Measurements from ENCODE around the gene IGSF23. TPM values are rescaled to one million over a fixed set of nuclear protein-coding genes. Genes with fewer than 3 reads are reported as not detected.
A peak's percentile ranks its signal among the peaks of the same experiment; 100 is the strongest.
"Not testable (repeated sequence)": the region's sequence is repeated elsewhere in the genome, so short reads cannot be mapped to it uniquely, and the experiment has no call there.

Gene IGSF23
- polyA plus RNA-seq, 1 donor from 2014 or later = not detected

DNA sequence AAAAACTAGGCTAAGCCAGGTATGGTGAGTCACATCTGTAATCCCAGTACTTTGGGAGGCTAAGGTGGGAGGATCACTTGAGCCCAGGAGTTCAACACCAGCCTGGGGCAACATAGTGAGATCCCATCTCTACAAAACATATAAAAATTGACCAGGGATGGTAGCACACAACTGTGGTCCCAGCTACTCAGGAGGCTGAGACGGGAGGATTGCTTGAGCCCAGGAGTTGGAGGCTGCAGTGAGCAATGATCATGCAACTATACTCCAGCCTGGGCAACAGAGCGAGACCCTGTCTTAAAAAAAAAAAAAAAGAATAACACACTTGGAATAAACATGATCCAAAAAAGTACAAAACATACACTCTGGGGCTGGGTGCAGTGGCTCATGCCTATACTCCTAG is 56.7 kb downstream of the IGSF23 start:
- not testable (repeated sequence) for H3K36me3 Mint-ChIP-seq, H3K27ac Mint-ChIP-seq

DNA sequence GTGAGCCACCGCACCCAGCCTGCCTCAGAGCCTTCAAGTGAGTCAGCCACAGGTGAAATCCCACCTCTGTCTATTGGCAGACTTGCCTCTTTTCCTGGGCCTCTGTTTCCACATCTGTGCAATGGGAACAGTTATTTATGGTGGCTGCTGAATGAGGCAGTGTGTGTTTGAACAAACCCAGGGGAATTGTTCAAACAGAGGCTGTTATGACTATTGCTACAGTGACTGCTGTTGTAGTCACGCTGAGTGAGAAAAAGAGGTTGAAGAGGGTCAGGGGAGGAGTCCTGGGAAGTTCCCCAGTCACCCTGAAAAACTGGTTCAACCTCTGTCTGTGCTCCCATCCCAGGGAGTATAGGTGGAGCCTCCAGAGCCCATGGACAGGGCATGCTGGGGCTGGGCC is 58.0 kb downstream of the IGSF23 start, which contains the start of gene CEACAM19:
CEACAM19 (plus strand) TSS at position 83 of the 400 bp plus-strand sequence. CDS start 450 bp downstream, outside the sequence.
- H3K9me3 Mint-ChIP-seq = peaks cover 0 to 3% (median 3%) of the 10 kb centered on the region in 3 donors
- H3K27ac Mint-ChIP-seq = peak within 1 kb of the TSS in 1 of 3 donors; percentile 47
- H3K4me3 Mint-ChIP-seq = no peak within 1 kb of the TSS
- H3K36me3 Mint-ChIP-seq = no peaks in the 10 kb centered on the region
- H3K4me1 Mint-ChIP-seq = no peaks in the 10 kb centered on the region
- peaks cover 7% of the 10 kb centered on the region for H3K27me3 Mint-ChIP-seq

More for the DNA sequence above, 56.7 kb downstream of the IGSF23 start:
- H3K9me3 Mint-ChIP-seq, H3K4me1 Mint-ChIP-seq, H3K27me3 Mint-ChIP-seq, H3K4me3 Mint-ChIP-seq: not testable (repeated sequence)

DNA sequence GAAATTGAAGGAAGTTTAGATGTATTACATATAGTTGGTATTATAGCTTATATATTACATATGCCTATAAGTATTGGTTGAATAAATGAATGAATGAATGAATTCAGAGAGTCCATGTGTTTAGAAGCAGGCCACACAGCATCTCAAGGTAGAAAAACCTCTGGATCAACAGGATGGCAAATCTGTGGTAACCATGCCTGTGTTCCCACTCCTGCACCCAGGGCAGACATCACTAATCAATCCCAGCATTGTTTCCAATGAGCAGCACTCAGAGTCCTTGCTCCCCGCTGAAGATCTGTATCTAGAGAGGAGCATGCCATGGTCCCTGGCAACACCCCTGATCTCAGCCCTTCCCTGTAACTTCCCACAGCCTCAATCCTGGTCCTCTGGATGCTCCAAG is 58.9 kb downstream of the IGSF23 start:
- peaks cover 0 to 3% (median 3%) of the 10 kb centered on the region in 3 donors for H3K9me3 Mint-ChIP-seq
- no peaks in the 10 kb centered on the region for H3K4me1 Mint-ChIP-seq
- H3K27ac Mint-ChIP-seq = peak overlapping the region in 1 of 3 donors; percentile 47
- H3K27me3 Mint-ChIP-seq = peaks cover 7% of the 10 kb centered on the region
- H3K4me3 Mint-ChIP-seq = no peak overlapping the region
- H3K36me3 Mint-ChIP-seq = no peaks in the 10 kb centered on the region

DNA sequence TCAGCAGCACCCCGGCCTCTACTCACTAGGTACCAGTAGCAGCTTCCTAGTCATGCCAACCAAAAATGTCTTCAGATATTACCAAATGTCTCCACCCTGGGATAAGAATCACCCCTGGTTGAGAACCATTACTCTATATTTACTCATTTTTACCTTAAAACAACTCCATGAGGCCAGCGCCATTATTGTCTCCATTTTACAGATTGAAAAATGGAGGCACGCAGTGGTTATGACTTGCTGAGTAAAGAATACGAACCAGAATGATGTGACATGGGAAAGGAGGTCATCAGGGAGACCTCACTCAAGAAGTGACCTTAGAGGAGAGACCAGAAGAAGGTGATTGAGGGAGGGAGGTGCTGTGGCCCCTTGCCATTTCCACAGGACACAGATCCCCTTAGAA is 60.1 kb downstream of the IGSF23 start:
- Mint-ChIP-seq H3K36me3 (no peaks in the 10 kb centered on the region), H3K4me1 (no peaks in the 10 kb centered on the region), H3K27ac (no peak overlapping the region), H3K9me3 (peaks cover 0 to 3% (median 3%) of the 10 kb centered on the region in 3 donors), H3K4me3 (no peak overlapping the region), H3K27me3 (peaks cover 7% of the 10 kb centered on the region)

DNA sequence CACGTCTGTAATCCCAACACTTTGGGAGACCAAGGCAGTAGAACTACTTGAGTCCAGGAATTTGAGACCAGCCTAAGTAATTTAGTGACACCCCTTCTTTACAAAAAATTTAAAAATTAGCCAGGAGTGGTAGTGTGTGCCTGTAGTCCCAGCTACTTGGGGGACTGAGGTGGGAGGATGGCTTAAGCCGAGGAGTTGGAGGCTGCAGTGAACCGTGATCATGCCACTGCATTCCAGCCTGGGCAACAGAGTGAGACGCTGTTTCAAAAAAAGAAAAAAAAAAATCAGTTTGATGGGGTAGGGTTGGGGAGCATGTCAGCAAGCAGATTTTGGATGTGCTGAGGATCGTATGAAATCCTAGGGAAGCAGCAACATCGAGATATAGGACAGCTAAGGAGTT is 62.2 kb downstream of the IGSF23 start:
- H3K27me3 Mint-ChIP-seq = peaks cover 4% of the 10 kb centered on the region
- H3K9me3 Mint-ChIP-seq = peaks cover 0 to 3% (median 0%) of the 10 kb centered on the region in 3 donors
- H3K36me3 Mint-ChIP-seq = no peaks in the 10 kb centered on the region
- H3K4me1 Mint-ChIP-seq = no peaks in the 10 kb centered on the region
- no peak overlapping the region for H3K27ac Mint-ChIP-seq
- H3K4me3 Mint-ChIP-seq = no peak overlapping the region

DNA sequence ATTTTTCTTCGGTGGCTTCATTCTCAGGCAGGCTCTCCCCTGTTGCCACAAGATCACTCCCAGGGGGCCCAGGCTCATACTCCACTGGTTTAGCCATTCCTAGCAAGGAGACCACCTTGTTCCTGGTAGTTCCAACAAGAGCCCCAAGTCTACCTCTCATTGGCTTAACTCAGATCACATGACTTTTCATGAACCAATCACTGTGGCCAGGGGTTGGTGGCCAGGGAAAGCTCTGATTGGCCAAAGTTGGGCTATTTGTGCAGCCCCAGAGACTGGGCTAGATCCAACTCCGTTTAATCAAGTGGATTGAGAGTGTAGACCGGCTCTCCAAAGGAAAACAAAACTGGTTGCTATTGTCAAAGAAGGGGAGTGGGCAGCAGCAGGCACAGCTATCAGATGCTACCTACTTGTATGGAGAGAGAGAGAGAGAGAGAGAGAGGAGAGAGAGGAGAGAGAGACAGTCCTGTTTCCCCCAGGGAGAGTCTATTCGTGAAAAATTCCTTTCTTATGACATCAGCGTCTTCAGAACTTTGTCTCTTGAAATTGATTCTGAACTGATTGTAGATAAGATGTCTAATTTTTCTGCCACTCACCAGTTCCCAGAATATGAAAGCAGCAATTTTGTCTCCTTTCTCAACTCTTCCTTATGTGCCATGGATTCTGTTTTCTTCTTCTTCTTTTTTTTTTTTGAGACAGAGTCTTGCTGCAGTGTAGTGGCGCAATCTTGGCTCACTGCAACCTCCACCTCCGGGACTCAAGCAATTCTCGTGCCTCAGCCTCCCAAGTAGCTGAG is 63.9 kb downstream of the IGSF23 start:
- Mint-ChIP-seq H3K9me3 (peaks cover 0 to 1% (median 0%) of the 10 kb centered on the region in 3 donors), H3K4me3 (no peak overlapping the region), H3K36me3 (no peaks in the 10 kb centered on the region), H3K4me1 (no peaks in the 10 kb centered on the region), H3K27me3 (peaks cover 5% of the 10 kb centered on the region), H3K27ac (no peak overlapping the region)

DNA sequence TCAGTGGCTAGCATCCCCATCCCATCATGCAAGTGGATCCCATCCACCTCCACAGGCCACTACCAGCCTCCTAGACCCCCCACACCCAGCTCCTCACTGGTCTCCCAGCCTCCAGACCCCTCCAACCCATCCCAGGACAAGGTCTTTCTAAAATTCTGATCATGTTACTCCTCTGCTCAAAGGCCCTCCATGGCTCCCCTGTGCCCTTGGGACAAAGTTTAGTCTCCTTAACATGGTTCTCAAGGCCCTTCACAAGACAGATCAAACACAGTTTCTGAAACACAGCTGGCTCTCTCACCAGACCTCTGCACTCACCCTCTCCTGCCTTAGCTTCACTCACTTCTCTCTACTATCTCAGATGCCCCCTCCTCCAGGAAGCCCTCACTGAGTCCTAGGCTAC is 67.2 kb downstream of the IGSF23 start:
- H3K36me3 Mint-ChIP-seq = no peaks in the 10 kb centered on the region
- peaks cover 10% of the 10 kb centered on the region for H3K27me3 Mint-ChIP-seq
- H3K4me1 Mint-ChIP-seq = peaks cover 0 to 7% (median 3%) of the 10 kb centered on the region in 3 donors
- no peak overlapping the region for H3K27ac Mint-ChIP-seq
- no peak overlapping the region for H3K4me3 Mint-ChIP-seq
- H3K9me3 Mint-ChIP-seq = no peaks in the 10 kb centered on the region

DNA sequence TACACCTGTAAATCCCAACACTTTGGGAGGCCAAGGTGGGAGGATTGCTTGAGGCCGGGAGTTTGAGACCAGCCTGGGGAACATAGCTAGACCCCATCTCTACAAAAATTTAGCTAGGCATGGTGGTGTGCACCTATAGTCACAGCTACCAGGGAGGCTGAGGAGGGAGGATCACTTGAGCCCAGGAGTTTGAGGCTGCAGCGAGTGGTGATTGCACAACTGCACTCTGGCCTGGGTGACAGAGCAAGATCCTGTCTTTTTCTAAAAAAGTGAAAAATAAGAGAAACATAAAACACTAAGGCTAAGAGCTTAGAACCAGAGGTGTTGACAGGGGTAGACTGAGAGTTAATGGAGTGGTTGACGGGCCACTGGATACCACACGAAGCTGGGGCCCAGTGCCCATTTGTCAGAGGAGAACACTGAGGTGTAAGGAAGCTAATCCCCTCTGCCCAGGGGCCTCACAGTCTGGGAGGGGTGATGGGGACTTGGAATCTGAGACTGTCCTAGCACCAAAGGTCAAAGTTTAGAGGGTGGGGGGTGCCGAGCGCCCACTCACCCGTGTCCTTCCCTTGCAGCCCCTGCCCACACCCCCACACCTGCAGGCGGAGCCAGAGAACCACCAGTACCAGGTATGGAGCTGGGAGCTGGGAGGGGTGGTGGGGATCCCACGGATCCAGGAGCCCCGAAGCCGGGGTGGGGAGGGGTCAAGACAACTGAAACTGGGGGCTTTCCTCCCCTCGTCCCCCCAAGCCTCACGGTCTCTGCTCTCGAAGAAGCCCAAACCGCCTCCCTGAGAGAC is 68.8 kb downstream of the IGSF23 start:
- Mint-ChIP-seq H3K36me3 (no peaks in the 10 kb centered on the region), H3K9me3 (no peaks in the 10 kb centered on the region), H3K27ac (no peak overlapping the region), H3K4me1 (peaks cover 0 to 9% (median 7%) of the 10 kb centered on the region in 3 donors), H3K27me3 (peaks cover 14% of the 10 kb centered on the region), H3K4me3 (no peak overlapping the region)

DNA sequence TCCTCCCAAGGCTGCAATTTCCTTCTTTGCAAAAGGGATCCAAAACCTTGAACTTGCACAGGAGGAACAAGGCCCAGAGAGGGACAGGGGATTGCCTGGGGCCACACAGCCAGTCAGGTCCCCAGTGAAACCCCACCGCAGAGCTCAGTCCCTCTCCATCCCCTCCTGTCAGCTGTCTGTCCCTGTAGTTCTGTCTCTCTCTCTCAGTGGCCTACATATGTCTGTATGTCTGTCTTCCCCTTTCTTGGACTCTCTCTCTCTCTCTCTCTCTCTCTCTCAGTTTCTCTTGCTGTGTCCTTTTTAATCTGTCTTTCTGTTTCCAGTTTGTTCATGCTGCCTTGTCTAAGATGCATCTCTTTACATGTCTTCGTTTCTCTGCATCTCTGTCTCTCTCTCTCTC is 69.4 kb downstream of the IGSF23 start:
- H3K9me3 Mint-ChIP-seq = no peaks in the 10 kb centered on the region
- H3K36me3 Mint-ChIP-seq = no peaks in the 10 kb centered on the region
- H3K27me3 Mint-ChIP-seq = peaks cover 16% of the 10 kb centered on the region
- H3K4me3 Mint-ChIP-seq = no peak overlapping the region
- H3K4me1 Mint-ChIP-seq = peaks cover 0 to 10% (median 7%) of the 10 kb centered on the region in 3 donors
- H3K27ac Mint-ChIP-seq = peak overlapping the region in 1 of 3 donors; percentile 8

DNA sequence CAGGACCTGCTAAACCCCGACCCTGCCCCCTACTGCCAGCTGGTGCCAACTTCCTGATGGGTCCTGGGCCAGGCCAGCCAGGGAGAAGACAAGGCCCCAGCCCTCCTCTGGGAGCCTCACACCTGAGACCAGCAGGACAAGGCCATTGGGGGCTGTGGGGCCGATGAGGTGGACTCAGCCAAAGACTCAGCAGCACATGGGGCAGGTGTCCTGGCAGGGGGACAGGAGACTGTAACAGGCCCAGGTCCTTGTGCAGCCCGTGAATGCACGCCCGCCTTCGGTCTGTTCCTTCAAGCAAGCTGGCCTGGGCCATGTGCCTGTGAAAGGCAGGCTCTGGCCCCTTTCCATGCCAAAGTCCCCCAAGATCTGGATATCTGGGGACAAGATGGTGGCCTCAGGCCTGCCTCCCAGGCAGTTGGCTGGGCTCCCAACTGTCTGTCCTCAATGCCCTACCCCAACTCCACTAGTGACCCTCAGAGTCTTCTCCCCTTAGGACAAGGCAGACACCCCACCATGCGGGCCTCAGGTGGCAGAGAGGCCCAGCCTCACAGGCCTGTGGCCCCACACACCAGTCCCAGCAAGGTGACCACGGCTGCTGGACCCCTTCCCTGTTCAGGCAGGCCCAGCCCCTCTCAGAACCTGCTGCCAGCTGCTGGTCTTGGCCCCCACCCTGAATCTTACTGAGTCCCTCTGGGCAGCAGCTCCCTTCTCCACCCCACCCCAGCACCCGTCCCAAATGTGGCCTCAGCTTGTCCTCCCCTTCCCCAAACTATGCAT is 70.3 kb downstream of the IGSF23 start:
- Mint-ChIP-seq H3K4me1 (peaks cover 0 to 11% (median 7%) of the 10 kb centered on the region in 3 donors), H3K36me3 (no peaks in the 10 kb centered on the region), H3K4me3 (no peak overlapping the region), H3K27me3 (peaks cover 15% of the 10 kb centered on the region), H3K27ac (peak overlapping the region in 1 of 3 donors; percentile 8), H3K9me3 (no peaks in the 10 kb centered on the region)

DNA sequence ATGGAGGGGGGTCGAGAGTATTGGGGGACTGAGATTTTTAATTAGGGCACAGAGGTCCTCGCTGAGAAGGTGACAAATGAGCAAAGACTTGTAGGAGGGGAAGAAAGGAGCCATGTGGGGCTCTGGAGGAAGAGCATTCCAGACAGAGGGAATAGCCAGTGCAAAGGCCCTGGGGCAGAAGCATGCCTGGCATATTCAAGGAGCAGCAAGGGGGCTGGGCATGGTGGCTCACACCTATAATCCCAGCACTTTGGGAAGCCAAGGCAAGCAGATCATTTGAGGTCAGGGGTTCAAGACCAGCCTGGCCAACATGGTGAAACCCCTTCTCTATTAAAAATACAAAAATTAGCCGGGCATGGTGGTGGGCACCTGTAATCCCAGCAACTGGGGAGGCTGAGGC is 71.0 kb downstream of the IGSF23 start:
- not testable (repeated sequence) for H3K4me3 Mint-ChIP-seq, H3K27ac Mint-ChIP-seq, H3K36me3 Mint-ChIP-seq, H3K9me3 Mint-ChIP-seq
- peaks cover 0 to 11% (median 7%) of the 10 kb centered on the region in 3 donors for H3K4me1 Mint-ChIP-seq
- peaks cover 14% of the 10 kb centered on the region for H3K27me3 Mint-ChIP-seq

DNA sequence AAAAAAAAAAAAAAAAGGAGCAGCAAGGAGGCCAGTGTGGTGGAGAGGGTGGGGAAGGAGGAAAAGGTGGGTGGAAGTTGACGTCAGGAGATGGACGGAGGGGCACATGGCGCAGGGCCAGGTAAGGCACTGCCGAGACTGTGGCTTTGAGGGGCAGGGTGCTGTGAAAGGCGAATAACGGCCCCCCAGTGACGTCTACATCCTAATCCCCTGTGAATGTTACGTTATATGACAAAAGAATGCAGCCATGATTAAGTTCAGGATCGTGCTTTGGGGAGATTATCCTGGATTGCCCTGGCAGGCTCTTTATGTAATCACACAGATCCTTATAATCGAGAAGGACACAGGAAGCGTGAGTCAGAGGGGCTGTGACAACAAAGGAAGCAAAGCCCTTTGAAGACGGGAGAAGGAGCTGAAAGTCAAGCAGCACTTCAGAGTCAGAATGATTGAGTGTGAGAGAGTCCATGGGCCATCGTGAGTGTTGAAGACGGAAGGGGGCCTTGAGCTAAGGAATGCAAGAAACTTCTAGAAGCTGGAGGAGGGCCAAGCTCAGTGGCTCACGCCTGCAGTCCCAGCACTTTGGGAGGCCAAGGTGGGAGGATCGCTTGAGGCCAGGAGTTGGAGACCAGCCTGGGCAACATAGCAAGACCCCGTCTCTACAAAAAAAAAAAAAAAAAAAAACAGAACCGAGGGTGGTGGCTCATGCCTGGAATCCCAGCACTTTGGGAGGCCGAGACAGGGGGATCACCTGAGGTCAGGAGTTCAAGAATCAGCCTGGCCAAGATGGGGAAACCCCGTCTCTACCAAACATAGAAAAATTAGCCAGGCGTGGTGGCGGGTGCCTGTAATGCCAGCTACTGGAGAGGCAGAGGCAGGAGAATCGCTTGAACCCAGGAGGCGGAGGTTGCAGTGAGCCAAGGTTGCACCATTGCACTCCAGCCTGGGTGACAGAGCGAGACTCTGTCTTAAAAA is 71.8 kb downstream of the IGSF23 start:
- Mint-ChIP-seq H3K4me1 (peaks cover 0 to 11% (median 7%) of the 10 kb centered on the region in 3 donors), H3K9me3 (no peaks in the 10 kb centered on the region), H3K27me3 (peaks cover 14% of the 10 kb centered on the region), H3K36me3 (no peaks in the 10 kb centered on the region), H3K4me3 (peak overlapping the region in 2 of 4 donors; percentile 44 to 79), H3K27ac (no peak overlapping the region)

DNA sequence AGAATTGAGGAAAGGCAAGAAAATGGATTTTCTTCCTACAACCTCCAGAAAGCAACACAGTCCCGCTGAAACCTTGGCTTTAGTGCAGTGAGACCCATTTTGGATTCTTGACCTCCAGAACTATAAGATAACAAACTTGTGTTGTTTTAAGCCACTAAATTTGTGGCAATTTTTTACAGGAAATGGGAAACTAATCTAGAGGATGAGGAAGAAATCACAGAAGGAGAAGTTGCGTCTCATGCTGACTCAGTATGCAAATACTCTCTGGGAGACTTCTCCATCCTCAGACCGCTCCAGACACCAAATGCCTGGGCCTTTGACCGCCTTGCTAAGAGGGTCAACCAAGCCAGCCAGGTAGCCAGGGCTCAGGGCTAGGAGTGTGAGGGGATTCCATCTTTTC is 72.5 kb downstream of the IGSF23 start:
- no peaks in the 10 kb centered on the region for H3K36me3 Mint-ChIP-seq
- peak overlapping the region in 2 of 4 donors; percentile 49 to 60 for H3K4me3 Mint-ChIP-seq
- no peaks in the 10 kb centered on the region for H3K9me3 Mint-ChIP-seq
- peaks cover 0 to 11% (median 7%) of the 10 kb centered on the region in 3 donors for H3K4me1 Mint-ChIP-seq
- no peak overlapping the region for H3K27ac Mint-ChIP-seq
- H3K27me3 Mint-ChIP-seq = peaks cover 13% of the 10 kb centered on the region
